Kidney (tissue), 14 donors: ENCODE results near the gene ARAP1. TPM values are rescaled to one million over a fixed set of nuclear protein-coding genes. Genes with fewer than 3 reads are reported as not detected.
A peak's percentile ranks its signal among the peaks of the same experiment; 100 is the strongest.

Source experiments
- DNase-seq, 5 donors: peaks; one replicate each; pipeline ENCODE4 v3.0.0-alpha.2; 2013 to 2020
- FAIRE-seq: peaks from 2 replicates; lab custom pipeline; 2012; peaks lifted over from hg19 to GRCh38; lab: Jason Lieb, UNC
- H3K27ac ChIP-seq, 2 donors: one replicate each; pipeline ENCODE4 v1.7.0; 2013; ENCODE audit warnings: low read depth in 2 of 2, low read length in 2 of 2, inconsistent platforms in 1 of 2
- H3K27me3 ChIP-seq: one replicate; pipeline ENCODE4 v1.7.1; 2013; ENCODE audit warnings: low read length, inconsistent platforms; ENCODE audit not compliant: control insufficient read depth, insufficient read depth
- H3K36me3 ChIP-seq, 3 donors: one replicate each; pipeline versions ENCODE4 v1.7.0 to v1.7.1; 2013; ENCODE audit warnings: low read length in 3 of 3, control low read depth in 1 of 3, inconsistent platforms in 1 of 3; ENCODE audit not compliant: insufficient read depth in 3 of 3, control insufficient read depth in 2 of 3
- H3K4me1 ChIP-seq, 3 donors: one replicate each; pipeline versions ENCODE4 v1.7.0 to v1.7.1; 2013; ENCODE audit warnings: low read length in 3 of 3, inconsistent platforms in 1 of 3, low read depth in 1 of 3; ENCODE audit not compliant: control insufficient read depth in 2 of 3, insufficient read depth in 2 of 3
- H3K4me3 ChIP-seq, 3 donors: one replicate each; pipeline versions ENCODE4 v1.7.0 to v1.8.1; 2013; ENCODE audit warnings: low read length in 3 of 3, control low read depth in 1 of 3, inconsistent platforms in 1 of 3
- H3K9ac ChIP-seq, 3 donors: one replicate each; pipeline versions ENCODE4 v1.7.0 to v1.7.1; 2013; ENCODE audit warnings: low read length in 3 of 3, control low read depth in 1 of 3, inconsistent platforms in 1 of 3
- H3K9me3 ChIP-seq, 3 donors: one replicate each; pipeline versions ENCODE4 v1.7.0 to v1.7.1; 2013; ENCODE audit warnings: low read length in 3 of 3, control low read depth in 1 of 3, inconsistent platforms in 1 of 3; ENCODE audit not compliant: control insufficient read depth in 2 of 3, insufficient read depth in 1 of 3
- CTCF ChIP-seq: IDR thresholded peaks from 3 replicates; pipeline ENCODE4 v1.5.1; 2012; ENCODE audit warnings: mild to moderate bottlenecking, moderate library complexity, borderline replicate concordance; ENCODE audit not compliant: insufficient read depth; ENCODE audit errors: extremely low read depth
- intact Hi-C: fragments of 100-400 bp; cut with DNase I; formaldehyde crosslinking; loops from one replicate; pipeline ENCODE4 v1.11.1; 2022
- microRNA-seq: library from miRNA; unstranded; fragments of <30 nt; microRNA quantifications from one replicate; pipeline ENCODE4 v1.2.0, GENCODE V29; 2020
- polyA plus RNA-seq: library from polyadenylated mRNA; stranded (reverse); fragments of 350-450 nt; fragmentation: Illumina TruSeq; extraction: RNeasy Lipid Tissue Mini Kit (QIAGEN cat#74804); gene quantifications from one replicate; pipeline ENCODE4 v1.2.3, GENCODE V29; 2014; ENCODE audit warnings: low read depth, low replicate concordance; ENCODE audit not compliant: insufficient read depth
- total RNA-seq: library from RNA; stranded (reverse); fragmentation: NEBNext Ultra II Directional; extraction: Animal tissue kit (Norgen Biotek cat#: 25700); gene quantifications from one replicate; pipeline ENCODE4 v1.2.1, GENCODE V29; 2021
- donor health status: control.
- donor health status: control.
- donor health status: control.
- donor health status: control.
- donor health status: control.
- donor health status: DM: yes; HTN: yes; CAD: no.
- donor health status: Normal renal cell carcinoma (clear cell type).

Gene ARAP1
- total and polyA plus RNA-seq, 2 donors from 2014 or later = 58.2 to 80.8 TPM

GRCh38 chr11:72636376-72636775, 115.8 kb downstream of the ARAP1 start:
- no peak overlapping the region for H3K27ac ChIP-seq
- no peaks in the 10 kb centered on the region for H3K9me3 ChIP-seq
- DNase-seq = no peak
- intact Hi-C loops = no loop called here
- H3K4me3 ChIP-seq = no peak overlapping the region
- peaks cover 10% of the 10 kb centered on the region for H3K27me3 ChIP-seq
- FAIRE-seq = no peak
- no peaks in the 10 kb centered on the region for H3K36me3 ChIP-seq
- TF ChIP-seq CTCF = no peak
- no peak overlapping the region for H3K9ac ChIP-seq
- H3K4me1 ChIP-seq = peaks cover 0 to 16% (median 3%) of the 10 kb centered on the region in 3 donors

- no peak overlapping the region for H3K4me3 ChIP-seq
- intact Hi-C loops = no loop called here
- no peaks in the 10 kb centered on the region for H3K9me3 ChIP-seq
- H3K4me1 ChIP-seq = peaks cover 0 to 16% (median 3%) of the 10 kb centered on the region in 3 donors
- DNase-seq (no peak), FAIRE-seq (no peak)
- H3K27ac ChIP-seq = no peak overlapping the region
- peaks cover 6% of the 10 kb centered on the region for H3K27me3 ChIP-seq
- no peak for TF ChIP-seq CTCF
- no peaks in the 10 kb centered on the region for H3K36me3 ChIP-seq
- H3K9ac ChIP-seq = no peak overlapping the region
Measured at GRCh38 chr11:72635933-72636332, 116.3 kb downstream of the ARAP1 start.

- Histone ChIP-seq H3K4me1 (peaks cover 0 to 16% (median 3%) of the 10 kb centered on the region in 3 donors), H3K4me3 (no peak overlapping the region), H3K9me3 (no peaks in the 10 kb centered on the region), H3K36me3 (no peaks in the 10 kb centered on the region), H3K27ac (peak overlapping the region in 1 of 2 donors; percentile 15), H3K27me3 (peaks cover 2% of the 10 kb centered on the region), H3K9ac (no peak overlapping the region)
- intact Hi-C loops = no loop called here
- DNase-seq (no peak), FAIRE-seq (no peak)
- TF ChIP-seq CTCF = no peak
Measured at GRCh38 chr11:72635309-72635915, 116.8 kb downstream of the ARAP1 start.

Small RNAs within 50 kb of the gene (microRNA-seq; reads per million reads assigned to microRNA genes)
- not detected for gene MIR4692

Other genes with a start within 250 kb of the ARAP1 start
- gene PDE2A, start 78.0 kb downstream of the ARAP1 start, total RNA-seq = 42.0 TPM
- gene PDE2A, start 78.0 kb downstream of the ARAP1 start, polyA plus RNA-seq = 12.6 TPM
- gene STARD10, start 41.6 kb upstream of the ARAP1 start, total RNA-seq = 40.7 TPM
- gene STARD10, start 41.6 kb upstream of the ARAP1 start, polyA plus RNA-seq = 127 TPM
- 38.6 TPM for gene ATG16L2, start 62.0 kb upstream of the ARAP1 start, total RNA-seq
- 16.1 TPM for gene ATG16L2, start 62.0 kb upstream of the ARAP1 start, polyA plus RNA-seq